MM.1S (cell line): Measurements from ENCODE around the gene COPS9.

Source experiments
- CTCF ChIP-seq: fragments of 300-600 bp; sonication (generic); IDR thresholded peaks from 2 replicates; pipeline ENCODE4 v1.5.1; 2016; ENCODE audit warnings: antibody characterized with exemption, low read length, mixed read lengths
- EZH2 ChIP-seq: fragments of 300-600 bp; sonication (generic); optimal IDR thresholded peaks from 2 replicates; pipeline ENCODE3; 2017; ENCODE audit warnings: low read depth, mild to moderate bottlenecking, antibody characterized with exemption, low read length, mixed read lengths

- TF ChIP-seq CTCF (no peak), EZH2 (no peak)
These were observed 8.7 kb upstream of the COPS9 start for GRCh38 chr2:240144649-240145261.
